SH-SY5Y (cell line): ENCODE data around the gene CERS5.

Experiments
- GATA2 ChIP-seq: IDR thresholded peaks from 2 replicates; pipeline ENCODE4 v1.6.1; 2011; ENCODE audit warnings: mild to moderate bottlenecking, low read depth, low read length
- GATA3 ChIP-seq: IDR thresholded peaks from 2 replicates; pipeline ENCODE4 v1.6.1; 2011; ENCODE audit warnings: low read depth, mild to moderate bottlenecking, low read length, moderate library complexity

DNA sequence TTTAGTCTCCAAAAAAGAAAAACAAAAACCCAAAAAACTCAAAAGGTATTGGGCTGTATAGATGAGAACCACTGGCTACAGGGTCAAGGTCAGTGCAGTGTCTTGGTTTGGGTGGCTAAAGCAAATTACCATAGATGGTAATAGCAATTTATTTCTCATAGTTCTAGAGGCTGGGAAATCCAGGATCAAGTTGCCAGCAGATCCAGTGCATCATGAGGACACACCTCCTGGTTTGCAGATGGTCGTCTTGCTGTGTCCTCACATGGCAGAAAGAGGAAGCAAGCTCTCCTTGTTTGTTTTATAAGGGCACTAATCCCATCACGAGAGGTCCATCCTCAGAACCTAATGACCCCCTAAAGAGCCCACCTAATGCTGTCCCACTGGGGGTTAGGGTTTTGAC is 44.0 kb downstream of the CERS5 start:
- TF ChIP-seq GATA2 (no peak), GATA3 (no peak)
